NCI-H2081 (cell line): Measurements from ENCODE around the gene DHX9.
"Not testable (repeated sequence)": the region's sequence is repeated elsewhere in the genome, so short reads cannot be mapped to it uniquely, and the experiment has no call there.

Experiments used
- DNase-seq, 2 experiments: peaks; one replicate each; lab custom pipeline; 2025; lab: John Stamatoyannopoulos, UW

DHX9 gene

GRCh38 chr1:182889997-182890396, 50.9 kb downstream of the DHX9 start:
- DNase-seq = no peak

GRCh38 chr1:182890927-182891610, 51.9 kb downstream of the DHX9 start:
- peak; percentile 35 to 81 for DNase-seq

DNA sequence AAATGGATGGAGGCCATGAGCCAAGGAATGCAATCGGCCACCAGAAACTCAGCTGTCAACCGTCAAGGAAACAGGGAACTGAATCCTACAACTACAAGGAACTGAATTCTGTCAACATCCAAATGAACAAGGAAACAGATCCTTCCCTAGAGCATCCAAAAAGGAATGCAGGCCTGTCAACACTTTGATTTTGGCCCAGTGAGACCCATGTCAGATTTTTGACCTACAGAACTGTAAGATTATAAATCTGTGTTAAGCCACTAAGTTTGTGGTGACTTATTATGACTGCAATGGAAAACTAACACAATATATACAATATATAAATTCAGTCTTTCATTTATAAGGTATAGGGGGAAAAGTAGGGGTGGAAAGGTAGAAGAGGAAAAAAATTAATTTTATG, 58.5 kb downstream of the DHX9 start:
- DNase-seq = no peak

DNA sequence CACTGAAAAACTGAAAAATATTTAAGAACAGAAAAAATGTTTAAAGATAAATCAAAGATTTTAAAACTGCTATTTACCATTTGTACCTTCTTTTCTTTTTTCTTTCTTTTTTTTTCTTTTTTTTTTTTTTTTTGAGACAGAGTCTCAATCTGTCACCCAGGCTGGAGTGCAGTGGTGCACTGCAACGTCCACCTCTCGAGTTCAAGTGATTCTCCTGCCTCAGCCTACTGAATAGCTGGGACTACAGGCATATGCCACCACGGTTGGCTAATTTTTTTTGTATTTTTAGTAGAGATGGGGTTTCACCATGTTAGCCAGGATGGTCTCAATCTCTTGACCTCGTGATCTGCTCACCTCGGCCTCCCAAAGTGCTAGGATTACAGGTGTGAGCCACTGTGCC, 62.8 kb downstream of the DHX9 start:
- not testable (repeated sequence) for DNase-seq

DNA sequence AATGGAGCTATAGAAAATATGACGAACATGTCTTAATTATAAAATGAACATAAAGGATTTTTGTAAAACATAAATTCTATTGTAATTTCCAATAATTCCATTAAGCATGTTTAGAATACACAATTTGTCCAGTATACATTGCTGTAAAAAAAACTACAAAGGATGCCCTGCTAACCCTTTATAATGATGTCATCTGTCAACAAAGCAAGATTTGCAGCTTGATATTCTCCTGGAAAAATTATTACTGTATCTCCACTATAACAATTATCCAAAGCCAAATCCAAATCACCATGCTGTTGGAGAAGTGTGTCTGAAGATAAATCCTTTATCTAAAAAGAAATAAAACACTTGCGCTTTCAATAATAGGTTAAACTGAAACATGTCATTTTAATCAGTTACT, 66.2 kb downstream of the DHX9 start:
- no peak for DNase-seq

DNA sequence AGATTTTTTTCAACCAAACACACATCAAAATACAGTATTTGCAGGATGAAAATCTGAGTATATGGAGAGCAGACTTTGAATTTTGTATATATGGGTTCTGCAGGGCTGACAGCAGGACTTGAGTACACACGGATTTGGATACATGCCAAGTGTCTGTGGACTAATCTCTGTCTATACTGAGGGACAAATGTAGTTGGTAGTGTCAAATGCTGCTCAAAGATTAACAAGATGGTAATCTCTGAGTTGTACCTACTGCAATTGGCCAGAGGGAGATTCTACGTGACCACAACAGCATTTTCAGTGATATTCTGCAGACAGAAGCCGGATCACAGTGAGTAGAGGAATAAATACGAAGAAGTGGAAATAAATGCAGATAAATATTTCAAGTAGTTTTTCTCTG, 70.4 kb downstream of the DHX9 start:
- DNase-seq = peak in 1 of 2 experiments; percentile 16

DNA sequence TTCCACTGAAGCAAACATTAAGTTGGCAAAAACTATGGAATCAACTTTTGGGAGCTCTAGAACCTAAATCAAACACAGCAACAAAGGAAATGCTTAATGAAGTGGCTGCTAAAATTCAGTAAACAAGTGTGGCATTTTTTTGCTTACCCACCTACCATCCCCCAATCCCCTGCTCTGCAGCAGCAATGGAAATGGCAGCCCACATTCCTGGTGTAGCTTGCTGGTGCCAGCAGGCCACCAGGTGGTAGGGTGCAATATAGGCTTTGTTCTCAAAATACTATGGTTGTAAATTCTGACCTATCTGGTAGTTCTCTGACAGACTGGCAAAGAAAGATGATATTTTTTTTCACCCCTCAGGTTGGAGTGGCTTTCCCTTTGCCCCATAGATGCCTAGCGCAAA, 71.0 kb downstream of the DHX9 start:
- DNase-seq = peak in 1 of 2 experiments; percentile 35

GRCh38 chr1:182913401-182913800, 74.3 kb downstream of the DHX9 start:
- DNase-seq = no peak

GRCh38 chr1:182917378-182917777, 78.2 kb downstream of the DHX9 start:
- DNase-seq = no peak

GRCh38 chr1:182925661-182926060, 86.5 kb downstream of the DHX9 start:
- DNase-seq = no peak

DNA sequence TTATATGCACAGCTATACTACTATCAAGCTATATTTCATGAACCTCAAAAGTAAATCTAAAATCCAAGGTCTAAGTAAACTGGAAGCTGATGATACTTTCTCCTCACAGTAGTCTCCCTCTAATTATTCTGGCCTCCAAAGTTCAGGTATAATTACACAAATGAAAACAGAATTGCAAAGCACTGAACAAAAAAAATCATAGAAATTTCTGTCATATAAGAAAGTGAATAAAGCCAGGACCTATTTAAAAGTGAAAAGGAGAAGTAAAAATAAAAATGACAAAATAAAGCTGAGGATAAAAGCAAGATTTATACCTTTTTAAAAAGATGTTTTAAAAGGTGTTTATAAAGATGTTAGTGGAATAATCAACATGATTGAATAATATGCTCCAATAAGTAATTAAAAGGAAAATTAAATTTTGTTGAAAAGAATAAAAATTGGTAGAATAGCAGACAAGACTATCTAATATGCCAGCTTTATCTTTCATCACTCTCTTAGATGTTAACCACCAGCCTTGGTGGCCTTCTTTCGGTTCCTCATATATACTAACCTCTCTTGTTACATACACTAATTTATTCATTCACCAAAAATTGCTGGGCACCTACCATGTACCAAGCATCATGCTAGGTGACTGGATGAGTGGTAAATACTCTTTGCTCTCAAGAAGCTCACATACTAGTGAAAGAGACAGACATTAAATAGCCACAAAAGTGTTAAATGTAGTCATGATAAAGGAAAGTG, 88.7 kb downstream of the DHX9 start:
- no peak for DNase-seq

- no peak for DNase-seq
Observed at GRCh38 chr1:182930985-182931384, 91.8 kb downstream of the DHX9 start.

DNA sequence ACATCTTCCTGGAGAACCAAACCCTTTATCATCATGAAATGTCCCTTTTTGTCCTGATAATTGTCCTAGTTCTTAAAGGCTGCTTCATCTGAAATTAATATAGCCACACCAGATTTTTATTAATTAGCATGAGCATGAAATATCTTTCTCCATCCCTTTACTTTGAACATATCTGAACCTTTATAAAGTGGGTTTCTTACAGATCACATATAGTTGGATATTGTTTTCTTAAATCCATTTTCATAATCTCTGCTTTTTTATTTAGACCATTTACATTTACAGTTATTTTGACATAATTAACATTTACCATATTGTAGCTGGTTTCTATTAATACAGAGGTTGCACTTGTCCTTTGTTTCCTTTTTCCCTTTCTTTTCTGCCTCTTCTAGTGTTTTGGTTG, 96.6 kb downstream of the DHX9 start:
- no peak for DNase-seq
